Measurements from ENCODE around the gene CEBPZOS.
"Not testable (repeated sequence)": the region's sequence is repeated elsewhere in the genome, so short reads cannot be mapped to it uniquely, and the experiment has no call there.

The CEBPZOS gene

GRCh38 chr2:37189452-37190153 is 6.7 kb upstream of the CEBPZOS start:
- no peak for DNase-seq (ENCODE audit: extremely low spot score, insufficient read length, low read depth)
- no peak for FAIRE-seq

GRCh38 chr2:37190290-37190689 is 6.0 kb upstream of the CEBPZOS start:
- FAIRE-seq (no peak), DNase-seq (ENCODE audit: extremely low spot score, insufficient read length, low read depth) (no peak)

GRCh38 chr2:37191253-37191652 is 5.0 kb upstream of the CEBPZOS start:
- FAIRE-seq (no peak), DNase-seq (ENCODE audit: extremely low spot score, insufficient read length, low read depth) (no peak)

- FAIRE-seq (no peak), DNase-seq (ENCODE audit: extremely low spot score, insufficient read length, low read depth) (no peak)
Measured at GRCh38 chr2:37191747-37192146, 4.5 kb upstream of the CEBPZOS start.

- DNase-seq (ENCODE audit: extremely low spot score, insufficient read length, low read depth) = no peak
- FAIRE-seq = no peak
Measured at GRCh38 chr2:37192551-37192950, 3.7 kb upstream of the CEBPZOS start.

- FAIRE-seq; DNase-seq (ENCODE audit: extremely low spot score, insufficient read length, low read depth): not testable (repeated sequence)
Measured at GRCh38 chr2:37195862-37196319, 405 bp upstream of the CEBPZOS start.

- DNase-seq (ENCODE audit: extremely low spot score, insufficient read length, low read depth) (no peak), FAIRE-seq (no peak)
Measured at GRCh38 chr2:37198681-37199065, 2.4 kb downstream of the CEBPZOS start.

- FAIRE-seq = no peak
- DNase-seq (ENCODE audit: extremely low spot score, insufficient read length, low read depth) = no peak
Measured at GRCh38 chr2:37201208-37201607, 4.9 kb downstream of the CEBPZOS start.

- DNase-seq (ENCODE audit: extremely low spot score, insufficient read length, low read depth) (no peak), FAIRE-seq (no peak)
Measured at GRCh38 chr2:37201766-37202165, 5.5 kb downstream of the CEBPZOS start.

- no peak for FAIRE-seq
Measured at GRCh38 chr2:37203708-37204107, 7.4 kb downstream of the CEBPZOS start.

GRCh38 chr2:37205071-37205661 is 8.9 kb downstream of the CEBPZOS start:
- FAIRE-seq; DNase-seq (ENCODE audit: extremely low spot score, insufficient read length, low read depth): not testable (repeated sequence)

More at GRCh38 chr2:37203708-37204107, 7.4 kb downstream of the CEBPZOS start:
- no peak for DNase-seq (ENCODE audit: extremely low spot score, insufficient read length, low read depth)

- DNase-seq (ENCODE audit: extremely low spot score, insufficient read length, low read depth) = no peak
- FAIRE-seq = no peak
Measured at GRCh38 chr2:37205689-37206341, 9.5 kb downstream of the CEBPZOS start.

GRCh38 chr2:37206760-37207159 is 10.5 kb downstream of the CEBPZOS start:
- not testable (repeated sequence) for DNase-seq (ENCODE audit: extremely low spot score, insufficient read length, low read depth); FAIRE-seq

GRCh38 chr2:37211212-37211611 is 14.9 kb downstream of the CEBPZOS start:
- FAIRE-seq (no peak), DNase-seq (ENCODE audit: extremely low spot score, insufficient read length, low read depth) (no peak)

- DNase-seq (ENCODE audit: extremely low spot score, insufficient read length, low read depth) (no peak), FAIRE-seq (no peak)
Measured at GRCh38 chr2:37211939-37212338, 15.6 kb downstream of the CEBPZOS start.

- FAIRE-seq = no peak
Measured at GRCh38 chr2:37215250-37215649, 19.0 kb downstream of the CEBPZOS start.

GRCh38 chr2:37219046-37219445 is 22.8 kb downstream of the CEBPZOS start:
- no peak for DNase-seq (ENCODE audit: extremely low spot score, insufficient read length, low read depth)
- FAIRE-seq = no peak

More at GRCh38 chr2:37215250-37215649, 19.0 kb downstream of the CEBPZOS start:
- no peak for DNase-seq (ENCODE audit: extremely low spot score, insufficient read length, low read depth)

GRCh38 chr2:37223131-37223530 is 26.8 kb downstream of the CEBPZOS start:
- no peak for DNase-seq (ENCODE audit: extremely low spot score, insufficient read length, low read depth)
- no peak for FAIRE-seq

GRCh38 chr2:37224063-37224462 is 27.8 kb downstream of the CEBPZOS start:
- DNase-seq (ENCODE audit: extremely low spot score, insufficient read length, low read depth) (no peak), FAIRE-seq (no peak)

GRCh38 chr2:37225129-37225528 is 28.8 kb downstream of the CEBPZOS start:
- FAIRE-seq = not testable (repeated sequence)

GRCh38 chr2:37226863-37227262 is 30.6 kb downstream of the CEBPZOS start:
- DNase-seq (ENCODE audit: extremely low spot score, insufficient read length, low read depth) = no peak
- FAIRE-seq = no peak

More at GRCh38 chr2:37225129-37225528, 28.8 kb downstream of the CEBPZOS start:
- DNase-seq (ENCODE audit: extremely low spot score, insufficient read length, low read depth) = not testable (repeated sequence)
